NCI-H446 (cell line): ENCODE measurements around the gene ZBTB20.

Experiments used
- DNase-seq, 2 experiments: peaks; one replicate each; lab custom pipeline; 2025; lab: John Stamatoyannopoulos, UW

The ZBTB20 gene

GRCh38 chr3:114904633-114905032 is 242.5 kb downstream of the ZBTB20 start:
- DNase-seq: no peak

GRCh38 chr3:114903213-114903612 is 243.9 kb downstream of the ZBTB20 start:
- DNase-seq: no peak

GRCh38 chr3:114902691-114903101 is 244.4 kb downstream of the ZBTB20 start:
- DNase-seq: no peak

- no peak for DNase-seq
Measured at GRCh38 chr3:114900908-114901307, 246.2 kb downstream of the ZBTB20 start.

- peak; percentile 59 to 65 for DNase-seq
Measured at GRCh38 chr3:114899186-114899931, 247.7 kb downstream of the ZBTB20 start.

GRCh38 chr3:114896978-114897377 is 250.1 kb downstream of the ZBTB20 start:
- no peak for DNase-seq

- DNase-seq: no peak
Measured at GRCh38 chr3:114893361-114893760, 253.7 kb downstream of the ZBTB20 start.

GRCh38 chr3:114892880-114893279 is 254.2 kb downstream of the ZBTB20 start:
- DNase-seq: peak; percentile 86 to 91

GRCh38 chr3:114892131-114892879 is 254.8 kb downstream of the ZBTB20 start:
- DNase-seq: peak; percentile 84 to 94

GRCh38 chr3:114887806-114888205 is 259.3 kb downstream of the ZBTB20 start:
- DNase-seq: no peak

GRCh38 chr3:114886905-114887304 is 260.2 kb downstream of the ZBTB20 start:
- DNase-seq: no peak

GRCh38 chr3:114884213-114884923 is 262.7 kb downstream of the ZBTB20 start:
- no peak for DNase-seq

GRCh38 chr3:114880078-114880477 is 267.0 kb downstream of the ZBTB20 start:
- peak in 1 of 2 experiments; percentile 60 for DNase-seq

GRCh38 chr3:114879059-114880031 is 267.7 kb downstream of the ZBTB20 start:
- peak in 1 of 2 experiments; percentile 29 for DNase-seq

- DNase-seq: no peak
Measured at GRCh38 chr3:114878114-114878839, 268.8 kb downstream of the ZBTB20 start.

GRCh38 chr3:114877378-114878113 is 269.5 kb downstream of the ZBTB20 start:
- DNase-seq: no peak

- DNase-seq: peak in 1 of 2 experiments; percentile 37
Measured at GRCh38 chr3:114874522-114874971, 272.5 kb downstream of the ZBTB20 start.

GRCh38 chr3:114873591-114873990 is 273.5 kb downstream of the ZBTB20 start:
- no peak for DNase-seq

GRCh38 chr3:114872588-114872987 is 274.5 kb downstream of the ZBTB20 start:
- no peak for DNase-seq

- DNase-seq: no peak
Measured at GRCh38 chr3:114872050-114872449, 275.0 kb downstream of the ZBTB20 start.
